HG02884 (cell line): ENCODE measurements around the gene ART4.
A peak's percentile ranks its signal among the peaks of the same experiment; 100 is the strongest.

Source experiments
- ATAC-seq: cut with Tn5 transposase; IDR thresholded peaks from one replicate; pipeline ENCODE4 v1.9.1; 2021; ENCODE audit warnings: mild to moderate bottlenecking, moderate library complexity; ENCODE audit not compliant: unreplicated experiment

Gene ART4

GRCh38 chr12:14843425-14843887 lies at the start of gene ART4:
Gene ART4, minus strand, starts transcription at chr12:14843526. Its CDS starts 413 bp downstream, at chr12:14843113.
- no peak for ATAC-seq

GRCh38 chr12:14892726-14893505 lies 49.6 kb upstream of the ART4 start:
- no peak for ATAC-seq

GRCh38 chr12:14890701-14891100 lies 47.4 kb upstream of the ART4 start:
- no peak for ATAC-seq

- ATAC-seq, result no peak
These were observed 42.9 kb upstream of the ART4 start for GRCh38 chr12:14886271-14886670.

- ATAC-seq, result no peak
These were observed 42.4 kb upstream of the ART4 start, which contains the start of gene MGP for GRCh38 chr12:14885718-14886221. Gene MGP, minus strand, starts transcription at chr12:14885854. Its CDS starts 63 bp downstream, at chr12:14885791.

GRCh38 chr12:14884458-14884878 lies 41.1 kb upstream of the ART4 start:
- peak; percentile 92 for ATAC-seq

GRCh38 chr12:14883686-14884085 lies 40.4 kb upstream of the ART4 start:
- ATAC-seq, result no peak

GRCh38 chr12:14880890-14881453 lies 37.6 kb upstream of the ART4 start:
- no peak for ATAC-seq

GRCh38 chr12:14879222-14879933 lies 36.1 kb upstream of the ART4 start:
- no peak for ATAC-seq

- ATAC-seq, result no peak
These were observed 35.2 kb upstream of the ART4 start for GRCh38 chr12:14878488-14878887.

- ATAC-seq, result no peak
These were observed 33.5 kb upstream of the ART4 start for GRCh38 chr12:14876833-14877232.

GRCh38 chr12:14874882-14875281 lies 31.6 kb upstream of the ART4 start:
- no peak for ATAC-seq

- no peak for ATAC-seq
These were observed 30.3 kb upstream of the ART4 start for GRCh38 chr12:14873440-14874185.

- ATAC-seq, result no peak
These were observed 28.6 kb upstream of the ART4 start for GRCh38 chr12:14871886-14872285.

GRCh38 chr12:14871247-14871646 lies 27.9 kb upstream of the ART4 start:
- no peak for ATAC-seq

GRCh38 chr12:14868916-14869506 lies 25.7 kb upstream of the ART4 start:
- ATAC-seq, result no peak

- no peak for ATAC-seq
These were observed 17.2 kb upstream of the ART4 start for GRCh38 chr12:14860490-14860889.

- no peak for ATAC-seq
These were observed 15.2 kb upstream of the ART4 start for GRCh38 chr12:14858513-14858912.

GRCh38 chr12:14854586-14855183 lies 11.4 kb upstream of the ART4 start:
- no peak for ATAC-seq

- no peak for ATAC-seq
These were observed 10.6 kb upstream of the ART4 start for GRCh38 chr12:14853961-14854360.
